Measurements from ENCODE around the gene DSTN.

DSTN gene

DNA sequence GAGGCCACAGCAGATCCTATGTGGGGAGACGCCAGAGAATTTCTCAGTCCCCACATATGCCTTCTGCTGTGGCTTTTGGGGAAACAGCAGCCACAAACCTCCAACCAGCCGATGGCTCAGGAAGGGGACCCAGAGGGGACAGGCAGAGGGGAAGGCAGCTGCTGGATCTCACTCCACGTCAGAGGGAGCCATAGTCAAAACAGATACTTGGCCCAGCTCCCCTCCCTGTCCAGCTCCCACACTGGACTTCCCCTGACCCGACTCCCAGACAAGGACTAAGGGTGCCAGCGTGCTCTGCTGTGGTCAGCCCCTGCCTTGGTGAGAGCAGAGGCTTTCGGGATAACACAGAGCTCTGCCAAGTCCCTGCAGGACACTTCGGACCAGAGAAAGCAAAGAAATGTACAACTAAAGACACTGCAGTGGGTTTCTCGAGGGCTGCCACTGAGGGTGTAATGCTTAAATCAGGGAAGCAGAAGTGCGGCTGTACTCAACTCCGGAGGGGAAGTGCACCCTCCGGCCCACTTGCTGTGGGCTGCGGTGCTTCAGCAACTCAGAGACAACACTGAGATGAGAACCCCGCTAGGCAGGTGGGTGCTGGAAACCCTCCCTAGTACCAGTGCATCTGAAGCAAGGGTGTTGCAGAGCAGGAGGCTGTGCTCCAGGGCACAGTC is 64.9 kb downstream of the DSTN start:
- TF ChIP-seq GABPA (IDR thresholded peaks at IDR 0.05; ENCODE audit: low read depth) (no peak), SPI1 (IDR thresholded peaks at IDR 0.05; ENCODE audit: borderline replicate concordance, low read depth) (peak; percentile 99), POLR2AphosphoS5 (IDR thresholded peaks at IDR 0.05; ENCODE audit: low read depth) (peak; percentile 51; the same call in 1 of the 2 replicates)
- TF ChIP-seq, protein P1, sequence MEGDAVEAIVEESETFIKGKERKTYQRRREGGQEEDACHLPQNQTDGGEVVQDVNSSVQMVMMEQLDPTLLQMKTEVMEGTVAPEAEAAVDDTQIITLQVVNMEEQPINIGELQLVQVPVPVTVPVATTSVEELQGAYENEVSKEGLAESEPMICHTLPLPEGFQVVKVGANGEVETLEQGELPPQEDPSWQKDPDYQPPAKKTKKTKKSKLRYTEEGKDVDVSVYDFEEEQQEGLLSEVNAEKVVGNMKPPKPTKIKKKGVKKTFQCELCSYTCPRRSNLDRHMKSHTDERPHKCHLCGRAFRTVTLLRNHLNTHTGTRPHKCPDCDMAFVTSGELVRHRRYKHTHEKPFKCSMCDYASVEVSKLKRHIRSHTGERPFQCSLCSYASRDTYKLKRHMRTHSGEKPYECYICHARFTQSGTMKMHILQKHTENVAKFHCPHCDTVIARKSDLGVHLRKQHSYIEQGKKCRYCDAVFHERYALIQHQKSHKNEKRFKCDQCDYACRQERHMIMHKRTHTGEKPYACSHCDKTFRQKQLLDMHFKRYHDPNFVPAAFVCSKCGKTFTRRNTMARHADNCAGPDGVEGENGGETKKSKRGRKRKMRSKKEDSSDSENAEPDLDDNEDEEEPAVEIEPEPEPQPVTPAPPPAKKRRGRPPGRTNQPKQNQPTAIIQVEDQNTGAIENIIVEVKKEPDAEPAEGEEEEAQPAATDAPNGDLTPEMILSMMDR (IDR thresholded peaks at IDR 0.05; ENCODE audit: insufficient read depth, low read length) = no peak
- TF ChIP-seq, protein P2, sequence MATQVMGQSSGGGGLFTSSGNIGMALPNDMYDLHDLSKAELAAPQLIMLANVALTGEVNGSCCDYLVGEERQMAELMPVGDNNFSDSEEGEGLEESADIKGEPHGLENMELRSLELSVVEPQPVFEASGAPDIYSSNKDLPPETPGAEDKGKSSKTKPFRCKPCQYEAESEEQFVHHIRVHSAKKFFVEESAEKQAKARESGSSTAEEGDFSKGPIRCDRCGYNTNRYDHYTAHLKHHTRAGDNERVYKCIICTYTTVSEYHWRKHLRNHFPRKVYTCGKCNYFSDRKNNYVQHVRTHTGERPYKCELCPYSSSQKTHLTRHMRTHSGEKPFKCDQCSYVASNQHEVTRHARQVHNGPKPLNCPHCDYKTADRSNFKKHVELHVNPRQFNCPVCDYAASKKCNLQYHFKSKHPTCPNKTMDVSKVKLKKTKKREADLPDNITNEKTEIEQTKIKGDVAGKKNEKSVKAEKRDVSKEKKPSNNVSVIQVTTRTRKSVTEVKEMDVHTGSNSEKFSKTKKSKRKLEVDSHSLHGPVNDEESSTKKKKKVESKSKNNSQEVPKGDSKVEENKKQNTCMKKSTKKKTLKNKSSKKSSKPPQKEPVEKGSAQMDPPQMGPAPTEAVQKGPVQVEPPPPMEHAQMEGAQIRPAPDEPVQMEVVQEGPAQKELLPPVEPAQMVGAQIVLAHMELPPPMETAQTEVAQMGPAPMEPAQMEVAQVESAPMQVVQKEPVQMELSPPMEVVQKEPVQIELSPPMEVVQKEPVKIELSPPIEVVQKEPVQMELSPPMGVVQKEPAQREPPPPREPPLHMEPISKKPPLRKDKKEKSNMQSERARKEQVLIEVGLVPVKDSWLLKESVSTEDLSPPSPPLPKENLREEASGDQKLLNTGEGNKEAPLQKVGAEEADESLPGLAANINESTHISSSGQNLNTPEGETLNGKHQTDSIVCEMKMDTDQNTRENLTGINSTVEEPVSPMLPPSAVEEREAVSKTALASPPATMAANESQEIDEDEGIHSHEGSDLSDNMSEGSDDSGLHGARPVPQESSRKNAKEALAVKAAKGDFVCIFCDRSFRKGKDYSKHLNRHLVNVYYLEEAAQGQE (IDR thresholded peaks at IDR 0.05; ENCODE audit: insufficient replicate concordance, low read depth) = no peak
- peak overlapping the region; percentile 88 for H3K27ac ChIP-seq (replicated peaks)
- peak in 1 of 2 experiments; percentile 83 for DNase-seq (ENCODE audit: low read depth in 1 of 2, low spot score in 1 of 2)

DNA sequence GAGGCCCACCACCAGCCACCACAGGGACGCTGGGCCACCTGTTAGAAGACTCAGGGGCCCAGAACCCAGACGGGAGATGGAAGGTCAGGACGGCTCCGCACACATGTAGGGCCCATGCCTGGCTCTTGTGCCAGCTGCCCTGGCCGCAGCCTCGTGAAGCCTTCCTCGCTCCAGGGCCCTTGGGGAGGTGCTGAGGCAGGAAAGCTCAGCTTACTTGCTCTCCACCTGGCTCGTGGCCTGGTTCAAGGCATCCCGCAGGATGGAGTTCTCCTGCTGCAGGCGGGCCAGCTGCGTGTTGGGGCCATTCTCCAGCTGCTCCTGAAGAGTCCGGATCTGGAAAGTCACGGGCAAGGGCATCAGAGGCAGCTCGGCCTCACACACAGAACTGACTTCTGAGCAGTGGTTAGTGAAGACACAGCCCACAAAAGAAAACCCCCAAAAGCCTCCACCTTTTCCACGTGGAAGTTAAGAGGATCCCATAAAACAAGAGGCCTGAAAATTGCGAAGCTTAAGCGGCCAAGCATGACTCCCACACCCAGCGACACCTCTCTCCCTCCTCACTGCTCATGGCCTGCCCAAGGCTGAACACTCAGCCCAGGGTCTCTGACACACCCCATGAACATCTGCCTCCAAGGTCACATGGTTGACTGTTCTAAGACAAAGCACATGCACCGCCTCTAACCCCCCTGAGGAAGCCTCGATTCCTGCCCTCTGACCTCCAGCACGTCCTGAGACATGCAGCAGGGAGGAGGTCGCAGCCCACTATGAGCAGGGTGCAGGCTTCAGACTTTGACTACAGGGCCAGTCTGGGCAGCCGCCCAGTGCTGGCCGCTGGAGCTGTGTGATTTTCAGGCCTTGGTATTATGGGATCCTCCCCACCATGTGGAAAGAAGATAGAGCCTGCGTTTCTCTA is 65.7 kb downstream of the DSTN start:
- Histone ChIP-seq H3K27me3 (ENCODE audit: insufficient read depth, poor library complexity, severe bottlenecking) (no peaks in the 10 kb centered on the region), H3K27ac (replicated peaks) (peak overlapping the region; percentile 88), H3K4me3 (replicated peaks; ENCODE audit: insufficient read depth, low read length) (no peak overlapping the region)
- TF ChIP-seq, protein P2 (IDR thresholded peaks at IDR 0.05; ENCODE audit: insufficient replicate concordance, low read depth) = no peak
- TF ChIP-seq SPI1 (IDR thresholded peaks at IDR 0.05; ENCODE audit: borderline replicate concordance, low read depth) = no peak
- DNase-seq (ENCODE audit: low read depth in 1 of 2, low spot score in 1 of 2) = no peak

More for the DNA sequence above, 64.9 kb downstream of the DSTN start:
- no peaks in the 10 kb centered on the region for H3K27me3 ChIP-seq (ENCODE audit: insufficient read depth, poor library complexity, severe bottlenecking)
- H3K4me3 ChIP-seq (replicated peaks; ENCODE audit: insufficient read depth, low read length) = no peak overlapping the region

DNA sequence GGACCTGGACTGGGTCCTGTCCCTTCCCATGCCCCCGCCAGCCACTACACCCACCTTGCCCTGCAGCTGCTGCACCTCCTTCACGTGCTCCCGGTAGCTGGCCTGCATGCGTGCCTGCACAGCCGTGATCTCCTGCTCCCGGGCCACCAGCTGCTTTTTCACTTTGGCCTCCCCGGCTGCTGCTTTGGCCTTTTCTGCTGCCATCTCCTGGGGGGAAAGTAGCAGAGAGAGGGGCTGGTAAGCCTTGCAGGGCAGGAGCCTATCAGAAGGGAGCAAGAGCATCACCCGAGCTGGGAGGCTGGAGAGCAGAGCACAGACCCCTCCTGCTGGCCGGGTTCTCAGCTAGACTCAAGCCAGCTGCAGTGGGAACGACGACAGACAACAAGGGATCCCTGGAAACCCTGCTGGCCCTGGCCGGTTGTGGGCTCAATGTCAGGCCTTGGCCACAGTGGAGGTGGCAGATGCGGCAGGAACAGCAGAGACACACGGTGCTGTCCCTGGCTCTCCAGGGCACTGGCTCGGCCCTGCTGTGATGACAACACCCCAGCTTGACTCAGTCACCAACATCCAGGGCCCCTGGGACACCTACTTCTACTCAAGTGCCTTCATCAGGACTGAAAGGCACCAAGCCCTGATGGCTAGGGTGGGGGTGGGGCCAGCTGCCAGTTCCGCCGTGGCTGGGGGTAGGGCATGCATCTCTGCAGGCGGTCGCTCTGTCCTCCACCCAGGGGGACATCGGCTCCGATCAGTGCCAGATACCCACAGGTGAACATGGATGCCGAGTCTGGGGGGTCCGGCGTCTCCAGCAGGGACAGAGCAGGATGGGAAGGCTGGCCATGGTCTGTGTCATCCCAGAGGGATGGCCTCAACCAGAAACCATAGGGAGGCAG is 66.9 kb downstream of the DSTN start:
- no peaks in the 10 kb centered on the region for H3K27me3 ChIP-seq (ENCODE audit: insufficient read depth, poor library complexity, severe bottlenecking)
- H3K4me3 ChIP-seq (replicated peaks; ENCODE audit: insufficient read depth, low read length) = no peak overlapping the region
- TF ChIP-seq POLR2AphosphoS5 (IDR thresholded peaks at IDR 0.05; ENCODE audit: low read depth) (no peak), SPI1 (IDR thresholded peaks at IDR 0.05; ENCODE audit: borderline replicate concordance, low read depth) (no peak), GABPA (IDR thresholded peaks at IDR 0.05; ENCODE audit: low read depth) (no peak)
- TF ChIP-seq, protein P1 (IDR thresholded peaks at IDR 0.05; ENCODE audit: insufficient read depth, low read length) = no peak
- TF ChIP-seq, protein P2 (IDR thresholded peaks at IDR 0.05; ENCODE audit: insufficient replicate concordance, low read depth) = no peak
- DNase-seq (ENCODE audit: low read depth in 1 of 2, low spot score in 1 of 2) = no peak
- H3K27ac ChIP-seq (replicated peaks) = no peak overlapping the region

All from HL-60 (cell line).